Stimulated activated naive B cell treated with anti-CD40 and anti-IgM and Interleukin-4, amounts not matched to agents 10 μg/mL and 1 μg/mL and 100 μg/mL, for 72 hours (primary cell): ENCODE results near the gene WDR70.
"Not testable (repeated sequence)": the region's sequence is repeated elsewhere in the genome, so short reads cannot be mapped to it uniquely, and the experiment has no call there.

ENCODE experiments used
- ATAC-seq, 2 donors: fragments of 150-1000 bp; cut with Tn5 transposase; replicated peaks; 2 replicates each; pipeline ENCODE4 v1.10.0; 2021; ENCODE audit warnings: moderate library complexity in 1 of 2
- DNase-seq: peaks from one replicate; pipeline ENCODE4 v3.0.0; 2021
- H3K27ac Mint-ChIP-seq: one replicate; pipeline ENCODE4 v1.8.0; 2022; ENCODE audit warnings: mild to moderate bottlenecking, mixed read lengths
- H3K27me3 Mint-ChIP-seq, 2 donors: one replicate each; pipeline ENCODE4 v1.8.0; 2022; ENCODE audit warnings: mixed read lengths in 2 of 2
- H3K36me3 Mint-ChIP-seq, 2 donors: one replicate each; pipeline ENCODE4 v1.8.0; 2022; ENCODE audit warnings: mixed read lengths in 2 of 2, mild to moderate bottlenecking in 1 of 2
- H3K4me1 Mint-ChIP-seq, 2 donors: one replicate each; pipeline ENCODE4 v1.8.0; 2022; ENCODE audit warnings: mixed read lengths in 2 of 2, mild to moderate bottlenecking in 1 of 2
- H3K4me3 Mint-ChIP-seq, 2 donors: one replicate each; pipeline ENCODE4 v1.8.0; 2022; ENCODE audit warnings: mild to moderate bottlenecking in 2 of 2, mixed read lengths in 2 of 2, moderate library complexity in 1 of 2
- H3K9me3 Mint-ChIP-seq, 2 donors: one replicate each; pipeline ENCODE4 v1.8.0; 2022; ENCODE audit warnings: mixed read lengths in 2 of 2, mild to moderate bottlenecking in 1 of 2

WDR70 gene

DNA sequence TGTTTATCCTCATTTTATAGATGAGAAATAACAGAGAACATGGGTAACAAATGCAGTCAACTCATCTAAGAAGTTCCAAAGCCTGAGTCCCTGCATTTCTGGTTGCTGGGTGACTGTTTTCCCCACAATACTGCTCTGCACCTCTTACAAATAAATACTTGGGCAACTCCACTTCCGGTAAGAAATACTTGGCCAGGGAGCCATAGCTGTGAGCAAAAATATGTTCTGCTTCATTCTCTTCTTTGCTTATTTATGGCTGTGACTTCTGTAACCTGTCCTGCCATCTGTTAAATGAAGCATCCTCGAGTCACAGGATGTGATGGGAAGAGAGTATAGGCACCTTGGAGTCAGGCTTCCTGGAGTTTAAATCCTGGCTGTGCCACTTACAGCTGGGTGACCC, 410.9 kb downstream of the WDR70 start:
- peaks cover 0 to 1% of the 10 kb centered on the region in 2 donors for H3K4me1 Mint-ChIP-seq
- peaks cover 0 to 8% of the 10 kb centered on the region in 2 donors for H3K36me3 Mint-ChIP-seq
- H3K27me3 Mint-ChIP-seq = peaks cover 22 to 31% of the 10 kb centered on the region in 2 donors
- peaks cover 21 to 28% of the 10 kb centered on the region in 2 donors for H3K9me3 Mint-ChIP-seq
- no peak for ATAC-seq
- H3K4me3 Mint-ChIP-seq = no peak overlapping the region
- no peak overlapping the region for H3K27ac Mint-ChIP-seq
- DNase-seq = no peak

DNA sequence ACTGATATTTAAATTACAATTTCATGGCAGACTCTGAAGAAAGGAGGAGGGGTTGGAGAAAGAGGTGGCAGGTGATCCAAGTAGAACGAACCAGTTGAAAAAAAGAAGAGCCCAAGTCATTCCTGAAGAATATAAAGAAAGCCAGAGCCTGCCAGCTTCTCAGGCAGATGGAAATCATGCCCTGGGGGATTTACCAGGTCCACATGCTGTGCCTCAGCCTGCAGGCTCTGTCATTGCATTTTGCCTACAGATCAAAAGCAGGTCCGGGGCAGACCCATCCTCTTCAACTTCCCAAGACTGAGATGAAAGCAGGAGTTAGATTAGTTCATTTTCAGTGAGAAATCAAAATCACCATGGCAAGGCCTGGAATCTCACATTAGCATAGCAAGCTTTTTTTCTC, 412.2 kb downstream of the WDR70 start:
- Mint-ChIP-seq H3K36me3 (peaks cover 0 to 8% of the 10 kb centered on the region in 2 donors), H3K4me3 (no peak overlapping the region), H3K9me3 (peaks cover 19 to 29% of the 10 kb centered on the region in 2 donors), H3K27ac (no peak overlapping the region), H3K27me3 (peaks cover 18 to 27% of the 10 kb centered on the region in 2 donors), H3K4me1 (peaks cover 0 to 1% of the 10 kb centered on the region in 2 donors)
- DNase-seq (no peak), ATAC-seq (no peak)

DNA sequence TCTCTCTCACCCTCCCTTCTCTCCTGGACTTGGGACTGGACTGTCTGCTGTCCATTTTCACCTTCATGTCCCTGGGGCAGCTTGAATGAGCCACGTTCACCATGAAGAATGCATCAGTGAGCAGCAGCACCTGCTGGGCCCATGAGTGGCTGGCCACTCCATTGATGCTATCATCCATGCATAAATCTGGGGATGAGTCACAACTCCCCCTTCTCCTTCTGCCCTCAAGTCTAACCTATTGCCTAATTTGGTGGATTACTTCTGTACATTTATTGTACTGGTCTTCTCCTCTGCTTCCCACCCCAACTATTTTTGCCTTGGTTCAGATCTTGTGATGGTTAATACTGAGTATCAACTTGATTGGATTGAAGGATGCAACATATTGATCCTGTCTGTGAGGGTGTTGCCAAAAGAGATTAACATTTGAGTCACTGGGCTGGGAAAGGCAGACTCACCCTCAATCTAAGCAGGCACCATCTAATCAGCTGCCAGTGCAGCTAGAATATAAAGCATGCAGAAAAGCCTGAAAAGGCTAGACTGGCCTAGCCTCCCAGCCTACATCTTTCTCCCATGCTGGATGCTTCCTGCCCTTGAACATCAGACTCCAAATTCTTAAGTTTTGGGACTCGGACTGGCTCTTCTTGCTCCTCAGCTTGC, 414.0 kb downstream of the WDR70 start:
- Mint-ChIP-seq H3K27ac (no peak overlapping the region), H3K4me3 (no peak overlapping the region), H3K9me3 (peaks cover 23 to 33% of the 10 kb centered on the region in 2 donors), H3K27me3 (peaks cover 18 to 27% of the 10 kb centered on the region in 2 donors), H3K36me3 (peaks cover 0 to 8% of the 10 kb centered on the region in 2 donors), H3K4me1 (peaks cover 0 to 1% of the 10 kb centered on the region in 2 donors)
- ATAC-seq (no peak), DNase-seq (no peak)

DNA sequence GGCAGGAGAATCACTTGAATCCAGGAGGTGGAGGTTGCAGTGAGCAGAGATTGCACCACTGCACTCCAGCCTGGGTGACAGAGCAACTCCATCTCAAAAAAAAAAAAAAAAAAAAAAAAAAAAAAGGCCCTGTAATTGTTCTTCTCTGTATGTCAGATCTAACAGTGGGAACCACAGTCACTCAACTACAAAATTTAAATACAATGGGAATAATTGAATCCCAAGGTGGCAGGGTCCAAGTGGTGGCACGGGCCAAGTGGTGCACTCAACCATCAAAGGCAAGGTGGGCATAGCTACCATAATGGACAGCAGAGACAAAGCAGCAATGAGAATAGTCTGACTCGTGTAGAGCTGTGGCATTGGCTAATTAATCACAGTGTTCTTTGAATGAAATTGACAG, 416.2 kb downstream of the WDR70 start:
- not testable (repeated sequence) for H3K27ac Mint-ChIP-seq

DNA sequence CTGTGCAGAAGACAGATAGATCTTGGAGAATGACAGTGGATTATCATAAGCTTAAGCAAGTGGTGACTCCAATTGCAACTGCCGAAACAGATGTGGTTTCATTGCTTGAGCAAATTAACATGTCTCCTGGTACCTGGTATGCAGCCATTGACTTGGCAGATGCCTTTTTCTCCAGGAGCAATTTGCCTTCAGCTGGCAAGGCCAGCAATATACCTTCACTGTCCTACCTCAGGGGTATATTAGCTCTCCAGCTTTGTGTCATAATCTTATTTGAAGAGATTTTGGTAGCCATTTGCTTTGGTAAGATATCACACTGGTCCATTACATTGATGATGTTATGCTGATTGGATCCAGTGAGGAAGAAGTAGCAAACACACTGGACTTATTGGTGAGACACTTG, 417.3 kb downstream of the WDR70 start:
- H3K36me3 Mint-ChIP-seq = not testable (repeated sequence)

More for the DNA sequence above, 416.2 kb downstream of the WDR70 start:
- not testable (repeated sequence) for H3K4me1 Mint-ChIP-seq, DNase-seq, H3K4me3 Mint-ChIP-seq, ATAC-seq, H3K36me3 Mint-ChIP-seq
- H3K9me3 Mint-ChIP-seq = peaks cover 23 to 33% of the 10 kb centered on the region in 2 donors
- peaks cover 15 to 17% of the 10 kb centered on the region in 2 donors for H3K27me3 Mint-ChIP-seq

DNA sequence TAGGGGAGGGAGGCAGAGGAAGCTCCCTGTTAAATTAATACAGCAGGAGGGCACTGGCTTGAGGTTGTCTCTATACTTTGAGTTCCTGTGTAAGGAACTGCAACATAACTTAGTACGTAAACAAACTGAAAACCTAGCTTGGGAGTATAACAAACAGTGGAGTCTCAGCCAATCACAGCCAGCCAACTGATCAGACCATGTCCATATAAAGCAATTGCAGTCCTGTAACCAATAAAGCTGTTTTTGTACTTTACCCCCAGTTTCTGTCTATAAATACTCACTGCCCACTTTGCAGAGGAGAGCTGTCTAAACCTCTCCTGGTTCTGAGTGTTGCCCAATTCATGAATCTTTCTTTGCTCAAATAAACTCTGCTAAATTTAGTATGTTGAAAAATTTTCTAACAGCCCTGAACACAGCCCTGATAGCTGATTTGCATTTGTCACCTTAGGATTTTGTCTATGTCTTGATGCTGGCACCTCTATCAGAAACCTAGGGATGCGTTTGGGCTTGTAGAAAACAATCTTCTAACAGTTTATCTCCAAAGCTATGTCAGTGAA, 420.8 kb downstream of the WDR70 start:
- Mint-ChIP-seq H3K4me3 (no peak overlapping the region), H3K4me1 (no peaks in the 10 kb centered on the region), H3K36me3 (no peaks in the 10 kb centered on the region), H3K27ac (no peak overlapping the region), H3K9me3 (peaks cover 4 to 7% of the 10 kb centered on the region in 2 donors), H3K27me3 (peaks cover 4 to 11% of the 10 kb centered on the region in 2 donors)
- DNase-seq (no peak), ATAC-seq (no peak)

More for the DNA sequence above, 417.3 kb downstream of the WDR70 start:
- H3K4me3 Mint-ChIP-seq, H3K4me1 Mint-ChIP-seq, ATAC-seq, DNase-seq, H3K27ac Mint-ChIP-seq: not testable (repeated sequence)
- H3K27me3 Mint-ChIP-seq = peaks cover 15 to 19% of the 10 kb centered on the region in 2 donors
- peaks cover 23 to 32% of the 10 kb centered on the region in 2 donors for H3K9me3 Mint-ChIP-seq

DNA sequence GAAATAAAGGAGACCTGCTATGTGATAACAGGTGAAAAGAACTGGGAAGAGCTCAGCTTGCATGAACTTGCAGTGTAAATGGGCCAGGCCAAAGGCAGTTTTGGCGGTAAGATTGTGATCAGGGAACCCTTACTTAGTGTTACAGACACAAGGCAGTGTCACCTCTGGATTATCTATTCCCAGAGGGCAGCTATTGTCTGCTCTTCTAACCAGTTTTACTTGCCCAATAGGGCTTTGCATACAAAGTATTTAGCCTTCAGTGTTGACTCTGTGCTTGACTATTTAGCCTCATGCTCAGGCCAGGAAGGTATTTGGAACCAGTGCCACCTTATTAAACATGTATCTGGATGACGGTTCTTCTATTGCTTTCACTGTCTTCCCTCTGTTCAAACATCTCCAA, 422.4 kb downstream of the WDR70 start:
- Mint-ChIP-seq H3K4me3 (no peak overlapping the region), H3K27me3 (peaks cover 8 to 22% of the 10 kb centered on the region in 2 donors), H3K9me3 (peaks cover 7 to 8% of the 10 kb centered on the region in 2 donors), H3K4me1 (no peaks in the 10 kb centered on the region), H3K27ac (no peak overlapping the region), H3K36me3 (no peaks in the 10 kb centered on the region)
- DNase-seq (no peak), ATAC-seq (no peak)
